Measurements from ENCODE around the gene UNC79. TPM values are rescaled to one million over a fixed set of nuclear protein-coding genes. Genes with fewer than 3 reads are reported as not detected.

Gene UNC79
- total and polyA plus RNA-seq, 4 donors = 0.03 to 0.94 (median 0.14) TPM

DNA sequence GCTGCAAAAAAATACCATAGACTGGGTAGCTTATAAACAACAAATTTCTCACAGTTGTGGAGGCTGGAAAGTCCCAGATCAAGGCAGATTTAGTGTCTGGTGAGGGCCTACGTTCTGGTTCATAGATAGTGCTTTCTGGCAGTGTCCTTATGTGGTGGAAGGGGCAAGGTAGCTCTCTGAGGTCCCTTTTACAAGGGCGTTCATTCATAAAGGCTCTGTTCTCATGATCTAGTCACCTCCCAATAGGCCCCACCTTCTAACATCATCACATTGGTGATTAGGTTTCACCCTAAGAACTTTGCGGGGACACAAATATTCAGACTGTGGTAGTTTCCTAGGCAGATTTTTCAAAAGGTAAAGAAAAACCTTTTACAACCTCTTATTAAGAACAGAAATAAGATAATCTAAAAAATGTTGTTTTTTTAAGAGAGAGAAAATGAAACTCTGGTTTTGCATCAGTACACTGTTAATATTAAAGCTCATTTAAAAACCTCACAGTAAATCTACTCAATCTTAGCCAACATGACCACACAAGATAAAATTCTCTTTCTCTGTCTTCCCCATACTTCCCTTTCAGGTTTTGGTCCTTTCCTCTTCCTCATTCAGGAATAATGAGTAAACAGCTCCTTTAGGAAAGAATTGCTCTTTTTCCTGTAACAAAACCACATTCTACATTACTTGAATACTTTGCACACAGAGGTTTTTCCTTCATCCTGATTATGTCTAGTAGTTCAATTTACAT lies 117.5 kb downstream of the UNC79 start:
- peaks cover 0 to 4% (median 0%) of the 10 kb centered on the region in 3 donors for H3K27me3 ChIP-seq (ENCODE audit: control insufficient read depth in 3 of 3, insufficient read depth in 3 of 3, low read length in 2 of 3)
- H3K27ac ChIP-seq (ENCODE audit: low read depth in 1 of 2, low read length in 1 of 2) = no peak overlapping the region
- no peak overlapping the region for H3K4me3 ChIP-seq
- no peaks in the 10 kb centered on the region for H3K9me3 ChIP-seq (ENCODE audit: control insufficient read depth in 4 of 4, insufficient read depth in 3 of 4, low read length in 3 of 4)
- TF ChIP-seq, protein P1, sequence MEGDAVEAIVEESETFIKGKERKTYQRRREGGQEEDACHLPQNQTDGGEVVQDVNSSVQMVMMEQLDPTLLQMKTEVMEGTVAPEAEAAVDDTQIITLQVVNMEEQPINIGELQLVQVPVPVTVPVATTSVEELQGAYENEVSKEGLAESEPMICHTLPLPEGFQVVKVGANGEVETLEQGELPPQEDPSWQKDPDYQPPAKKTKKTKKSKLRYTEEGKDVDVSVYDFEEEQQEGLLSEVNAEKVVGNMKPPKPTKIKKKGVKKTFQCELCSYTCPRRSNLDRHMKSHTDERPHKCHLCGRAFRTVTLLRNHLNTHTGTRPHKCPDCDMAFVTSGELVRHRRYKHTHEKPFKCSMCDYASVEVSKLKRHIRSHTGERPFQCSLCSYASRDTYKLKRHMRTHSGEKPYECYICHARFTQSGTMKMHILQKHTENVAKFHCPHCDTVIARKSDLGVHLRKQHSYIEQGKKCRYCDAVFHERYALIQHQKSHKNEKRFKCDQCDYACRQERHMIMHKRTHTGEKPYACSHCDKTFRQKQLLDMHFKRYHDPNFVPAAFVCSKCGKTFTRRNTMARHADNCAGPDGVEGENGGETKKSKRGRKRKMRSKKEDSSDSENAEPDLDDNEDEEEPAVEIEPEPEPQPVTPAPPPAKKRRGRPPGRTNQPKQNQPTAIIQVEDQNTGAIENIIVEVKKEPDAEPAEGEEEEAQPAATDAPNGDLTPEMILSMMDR (IDR thresholded peaks at IDR 0.05; ENCODE audit: control extremely low read depth, extremely low read depth) = no peak
- no peaks in the 10 kb centered on the region for H3K4me1 ChIP-seq (ENCODE audit: control insufficient read depth in 5 of 5, insufficient read depth in 5 of 5, low read length in 5 of 5)
- no peak overlapping the region for H3K9ac ChIP-seq (ENCODE audit: insufficient read depth in 1 of 2, low read length in 2 of 2)
- ATAC-seq (ENCODE audit: insufficient read depth, low FRiP score) = no peak
- DNase-seq = no peak
- 79 to 82% methylated on average over 3 of the region's 3 CpGs for WGBS, 2 donors
- no peaks in the 10 kb centered on the region for H3K36me3 ChIP-seq (ENCODE audit: control insufficient read depth in 4 of 4, insufficient read depth in 4 of 4, low read length in 4 of 4)

DNA sequence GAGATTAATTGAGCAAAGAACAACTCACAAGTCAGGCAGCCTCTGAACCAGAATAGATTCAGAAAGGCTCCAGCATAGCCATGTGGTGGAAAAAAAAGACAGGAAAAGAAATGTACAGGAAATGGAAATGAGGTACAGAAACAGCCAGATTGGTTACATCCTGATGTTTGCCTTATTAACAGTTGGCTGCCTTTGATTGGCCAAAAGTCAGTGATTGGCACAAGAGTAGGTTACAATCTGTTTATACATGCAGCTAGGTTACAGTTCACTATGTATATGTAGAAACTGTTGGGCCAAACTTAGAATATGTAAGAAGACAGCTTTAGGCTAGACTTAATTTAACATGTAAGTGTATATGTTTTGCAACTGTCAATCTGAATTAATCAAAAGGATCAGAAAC lies 118.9 kb downstream of the UNC79 start:
- no peaks in the 10 kb centered on the region for H3K36me3 ChIP-seq (ENCODE audit: control insufficient read depth in 4 of 4, insufficient read depth in 4 of 4, low read length in 4 of 4)
- H3K4me3 ChIP-seq = no peak overlapping the region
- ATAC-seq (ENCODE audit: insufficient read depth, low FRiP score) = no peak
- DNase-seq = peak in 1 of 3 donors; percentile 3
- TF ChIP-seq, protein P1 (IDR thresholded peaks at IDR 0.05; ENCODE audit: control extremely low read depth, extremely low read depth) = no peak
- H3K4me1 ChIP-seq (ENCODE audit: control insufficient read depth in 5 of 5, insufficient read depth in 5 of 5, low read length in 5 of 5) = no peaks in the 10 kb centered on the region
- H3K27ac ChIP-seq (ENCODE audit: low read depth in 1 of 2, low read length in 1 of 2) = no peak overlapping the region
- no peaks in the 10 kb centered on the region for H3K9me3 ChIP-seq (ENCODE audit: control insufficient read depth in 4 of 4, insufficient read depth in 3 of 4, low read length in 3 of 4)
- H3K9ac ChIP-seq (ENCODE audit: insufficient read depth in 1 of 2, low read length in 2 of 2) = no peak overlapping the region
- H3K27me3 ChIP-seq (ENCODE audit: control insufficient read depth in 3 of 3, insufficient read depth in 3 of 3, low read length in 2 of 3) = peaks cover 0 to 4% (median 0%) of the 10 kb centered on the region in 3 donors

DNA sequence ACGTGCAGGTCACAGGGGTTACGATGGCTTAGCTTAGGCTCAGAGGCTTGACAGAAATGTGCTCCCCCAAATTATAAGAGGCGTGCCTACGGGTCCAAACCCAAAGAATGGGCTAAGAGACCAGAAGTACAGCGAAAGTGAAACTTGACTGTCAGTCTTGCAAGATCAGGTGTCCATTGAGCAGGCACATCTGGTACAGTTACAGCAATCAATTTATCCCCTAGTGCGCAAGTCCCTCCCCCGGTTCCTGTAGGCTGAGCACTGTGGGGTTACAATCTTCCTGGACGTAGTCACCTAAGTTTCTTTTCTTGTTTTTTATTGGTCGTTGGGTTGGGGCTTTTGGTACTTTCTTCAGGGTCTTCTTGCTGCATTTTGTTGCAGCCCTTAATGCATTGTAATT lies 134.2 kb downstream of the UNC79 start:
- H3K4me1 ChIP-seq (ENCODE audit: control insufficient read depth in 5 of 5, insufficient read depth in 5 of 5, low read length in 5 of 5) = no peaks in the 10 kb centered on the region
- no peak overlapping the region for H3K4me3 ChIP-seq
- TF ChIP-seq, protein P1 (IDR thresholded peaks at IDR 0.05; ENCODE audit: control extremely low read depth, extremely low read depth) = no peak
- H3K9ac ChIP-seq (ENCODE audit: insufficient read depth in 1 of 2, low read length in 2 of 2) = no peak overlapping the region
- H3K27ac ChIP-seq (ENCODE audit: low read depth in 1 of 2, low read length in 1 of 2) = no peak overlapping the region
- peak in 2 of 3 donors; percentile 8 to 17 for DNase-seq
- no peaks in the 10 kb centered on the region for H3K27me3 ChIP-seq (ENCODE audit: control insufficient read depth in 3 of 3, insufficient read depth in 3 of 3, low read length in 2 of 3)
- no peak for ATAC-seq (ENCODE audit: insufficient read depth, low FRiP score)
- no peaks in the 10 kb centered on the region for H3K36me3 ChIP-seq (ENCODE audit: control insufficient read depth in 4 of 4, insufficient read depth in 4 of 4, low read length in 4 of 4)
- no peaks in the 10 kb centered on the region for H3K9me3 ChIP-seq (ENCODE audit: control insufficient read depth in 4 of 4, insufficient read depth in 3 of 4, low read length in 3 of 4)
- WGBS, 2 donors = 62 to 87% methylated on average over 9 of the region's 9 CpGs

Measured in lung (tissue), 12 donors.